GM18951 (cell line): ENCODE data around the gene MACROH2A2.
"Not testable (repeated sequence)": the region's sequence is repeated elsewhere in the genome, so short reads cannot be mapped to it uniquely, and the experiment has no call there.

Experiments used
- POLR2A ChIP-seq: IDR thresholded peaks from 4 replicates; pipeline ENCODE4 v1.6.1; 2011; ENCODE audit warnings: mild to moderate bottlenecking; ENCODE audit not compliant: insufficient read length, insufficient read depth; ENCODE audit errors: extremely low read depth
- in situ Hi-C: fragments of 300-500 bp; cut with MboI; formaldehyde crosslinking; loops from one replicate; pipeline ENCODE4 v1.12.0; 2022; ENCODE audit warnings: low sequenced_read_pairs, mixed read lengths, inconsistent platforms; ENCODE audit not compliant: unreplicated experiment

Gene MACROH2A2

DNA sequence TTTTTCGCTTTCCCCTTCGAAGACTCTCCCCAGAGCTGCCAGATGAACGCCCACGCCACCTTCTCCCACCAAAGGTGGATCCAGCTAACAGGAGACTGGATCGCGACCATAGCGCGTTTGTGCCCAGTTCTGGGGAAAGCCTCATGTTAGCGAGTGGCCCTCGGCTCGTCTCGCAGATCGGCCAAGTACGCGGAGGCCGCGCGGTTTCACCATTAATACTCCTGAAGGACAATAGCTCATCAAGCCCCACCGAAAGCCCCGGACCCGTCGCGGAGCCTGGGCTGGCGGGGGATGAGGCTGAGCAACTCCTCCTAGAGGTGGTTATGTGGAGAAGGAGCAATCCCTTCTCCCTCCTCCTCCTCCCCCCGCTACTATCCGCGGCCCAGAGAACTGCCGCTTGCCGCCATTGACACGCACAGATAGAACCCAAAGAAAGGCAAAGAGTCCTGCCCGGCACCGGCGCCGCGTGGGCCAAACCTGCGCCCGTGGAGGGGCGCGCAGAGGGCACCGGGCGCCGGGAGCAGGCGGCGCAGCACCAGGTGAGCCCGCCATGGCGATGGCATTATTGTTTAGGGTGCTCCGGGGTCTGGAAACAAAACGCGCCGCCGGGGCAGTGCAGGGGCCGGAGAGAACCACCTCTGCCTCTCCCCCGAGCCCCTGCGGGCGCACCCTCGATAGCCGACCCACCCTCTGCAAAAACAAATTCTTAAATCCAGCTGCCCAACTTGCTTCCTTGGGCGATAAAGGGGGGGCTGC, at the start of gene MACROH2A2:
Gene MACROH2A2 (plus strand): TSS at position 385 of the 756 bp plus-strand sequence. CDS start 22,813 bp downstream, outside the sequence.
- in situ Hi-C loops: no loop called here
- TF ChIP-seq POLR2A: no peak

DNA sequence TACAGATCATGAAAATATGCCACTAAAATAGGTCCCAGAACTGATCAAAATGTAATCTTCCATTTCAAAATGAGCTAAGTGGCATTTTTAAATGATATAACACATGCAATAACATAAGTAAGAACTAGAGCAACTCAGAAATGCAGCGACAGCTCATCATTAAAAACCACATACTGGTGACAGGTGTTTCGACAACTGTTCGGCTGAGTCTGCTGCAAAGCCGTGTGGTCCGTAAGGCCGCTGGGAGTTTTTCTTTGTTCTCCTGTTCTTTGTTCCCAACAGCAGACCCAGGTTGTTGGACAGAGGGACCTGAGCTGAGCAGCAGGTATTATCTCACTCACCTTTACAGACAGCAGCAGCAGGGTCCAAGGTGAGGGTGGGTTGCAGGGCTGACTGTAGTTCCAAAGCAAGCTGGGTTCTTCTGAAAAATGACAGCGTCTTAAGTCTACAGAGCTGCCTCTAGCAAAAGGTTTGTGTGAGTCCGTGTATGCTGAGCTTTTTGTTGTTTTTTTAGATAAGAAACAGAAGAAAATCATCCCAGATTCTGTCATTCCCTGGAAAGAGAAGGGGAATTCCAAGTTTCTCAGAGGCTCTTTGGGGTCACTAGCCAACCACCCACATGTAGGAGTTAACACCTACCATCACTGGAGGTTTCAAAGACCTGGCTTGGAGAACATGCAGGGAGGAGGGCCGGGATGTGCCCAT, 45.4 kb upstream of the MACROH2A2 start:
- in situ Hi-C loops: no loop called here
- TF ChIP-seq POLR2A: no peak

GRCh38 chr10:70031215-70031614, 21.4 kb upstream of the MACROH2A2 start:
- TF ChIP-seq POLR2A: no peak
- in situ Hi-C loops: no loop called here

GRCh38 chr10:70032667-70033289, 19.9 kb upstream of the MACROH2A2 start:
- TF ChIP-seq POLR2A: no peak
- in situ Hi-C loops: no loop called here

DNA sequence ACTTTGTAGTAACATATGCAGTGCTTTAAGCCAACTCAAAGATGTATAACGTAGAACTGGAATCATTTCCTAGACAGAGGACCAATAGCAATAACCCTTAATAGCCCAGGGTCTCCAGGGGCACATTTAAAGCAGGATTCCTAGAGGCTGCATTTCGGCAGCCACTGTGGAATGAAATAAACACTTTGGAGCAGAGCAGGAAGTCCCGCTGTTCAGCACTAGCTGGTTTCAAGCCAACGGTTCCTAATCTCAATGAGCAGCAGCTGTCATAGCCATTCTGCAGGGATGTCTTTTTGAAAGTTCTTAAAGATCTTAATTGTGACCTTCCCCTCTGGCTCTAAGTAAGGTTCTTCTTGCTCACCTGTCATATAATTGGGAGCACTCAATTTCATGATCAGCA, 18.4 kb upstream of the MACROH2A2 start:
- in situ Hi-C loops: no loop called here
- no peak for TF ChIP-seq POLR2A

- in situ Hi-C loops: no loop called here
- no peak for TF ChIP-seq POLR2A
Observed at GRCh38 chr10:70035531-70035930, 17.1 kb upstream of the MACROH2A2 start.

DNA sequence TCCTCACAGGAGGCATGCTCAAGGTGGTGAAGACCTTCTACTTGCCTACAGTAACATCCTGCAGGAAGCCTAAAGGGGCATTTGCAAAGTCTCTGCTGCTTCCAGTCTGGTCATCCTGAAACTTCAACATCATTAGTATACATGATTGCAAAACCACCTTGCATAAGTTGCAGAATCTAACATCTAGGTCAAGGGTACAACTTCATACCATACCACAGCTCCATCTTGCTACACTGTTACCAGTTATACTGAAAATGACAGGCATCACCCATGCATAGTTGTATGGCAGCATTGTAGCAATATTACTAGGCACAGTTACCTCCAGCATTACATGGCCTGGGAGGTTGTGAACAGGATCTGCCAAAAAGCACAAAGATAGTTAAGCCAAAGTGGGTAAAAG, 13.7 kb upstream of the MACROH2A2 start:
- in situ Hi-C loops: no loop called here
- TF ChIP-seq POLR2A: no peak

DNA sequence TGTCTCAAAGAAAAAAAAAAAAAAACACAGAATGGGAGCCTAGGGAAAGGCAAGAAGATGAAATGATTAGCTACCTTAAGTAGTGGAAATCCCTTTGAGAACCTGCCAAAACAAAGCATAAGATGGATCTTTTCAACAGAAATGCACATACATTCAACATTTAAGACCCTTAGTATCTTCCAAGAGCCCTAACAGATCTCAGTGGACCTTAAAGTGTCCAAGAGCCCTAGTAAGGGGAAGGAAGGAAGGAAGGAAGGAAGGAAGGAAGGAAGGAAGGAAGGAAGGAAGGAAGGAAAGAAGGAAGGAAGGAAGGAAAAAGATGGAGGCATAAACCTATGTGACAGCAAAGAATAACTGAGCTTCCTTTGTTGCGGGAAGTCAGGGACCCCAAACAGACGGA, 11.6 kb upstream of the MACROH2A2 start:
- TF ChIP-seq POLR2A: no peak
- in situ Hi-C loops: no loop called here

- in situ Hi-C loops: not testable (repeated sequence)
Observed at GRCh38 chr10:70041739-70042138, 10.9 kb upstream of the MACROH2A2 start.

GRCh38 chr10:70047066-70047465, 5.6 kb upstream of the MACROH2A2 start:
- in situ Hi-C loops: not testable (repeated sequence)

- TF ChIP-seq POLR2A: no peak
- in situ Hi-C loops: no loop called here
Observed at GRCh38 chr10:70048030-70048723, 4.5 kb upstream of the MACROH2A2 start.

DNA sequence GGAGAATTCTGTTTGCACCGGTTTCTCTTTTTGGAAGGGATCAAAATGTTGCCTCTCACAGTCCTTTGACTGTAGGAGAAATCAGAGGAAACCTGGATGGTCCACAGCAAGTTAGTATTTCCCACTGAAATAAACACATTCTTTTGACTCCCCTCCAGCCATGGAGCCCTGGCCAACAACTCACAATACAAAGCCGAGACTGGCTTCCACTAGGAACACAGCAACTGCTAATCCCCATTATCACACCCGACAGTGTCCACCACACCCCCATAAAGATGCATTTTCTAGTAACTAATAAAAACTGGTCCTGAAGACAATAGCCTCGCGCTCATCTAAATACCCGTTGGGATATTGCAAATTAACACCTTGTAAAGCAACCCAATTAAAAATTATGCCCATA, 798 bp upstream of the MACROH2A2 start:
- in situ Hi-C loops: no loop called here
- TF ChIP-seq POLR2A: no peak

GRCh38 chr10:70053218-70053840, 683 bp downstream of the MACROH2A2 start:
- in situ Hi-C loops: no loop called here

More at GRCh38 chr10:70053218-70053840, 683 bp downstream of the MACROH2A2 start:
- no peak for TF ChIP-seq POLR2A
